GM12801 (cell line): ENCODE data around the gene PAK1IP1.

Experiments used
- TF ChIP-seq, protein P1 (sequence below): IDR thresholded peaks from one replicate; pipeline ENCODE4 v1.5.1; 2011; ENCODE audit warnings: control low read depth; ENCODE audit not compliant: insufficient read length; ENCODE audit errors: extremely low read depth

PAK1IP1 gene, protein sequence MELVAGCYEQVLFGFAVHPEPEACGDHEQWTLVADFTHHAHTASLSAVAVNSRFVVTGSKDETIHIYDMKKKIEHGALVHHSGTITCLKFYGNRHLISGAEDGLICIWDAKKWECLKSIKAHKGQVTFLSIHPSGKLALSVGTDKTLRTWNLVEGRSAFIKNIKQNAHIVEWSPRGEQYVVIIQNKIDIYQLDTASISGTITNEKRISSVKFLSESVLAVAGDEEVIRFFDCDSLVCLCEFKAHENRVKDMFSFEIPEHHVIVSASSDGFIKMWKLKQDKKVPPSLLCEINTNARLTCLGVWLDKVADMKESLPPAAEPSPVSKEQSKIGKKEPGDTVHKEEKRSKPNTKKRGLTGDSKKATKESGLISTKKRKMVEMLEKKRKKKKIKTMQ

DNA sequence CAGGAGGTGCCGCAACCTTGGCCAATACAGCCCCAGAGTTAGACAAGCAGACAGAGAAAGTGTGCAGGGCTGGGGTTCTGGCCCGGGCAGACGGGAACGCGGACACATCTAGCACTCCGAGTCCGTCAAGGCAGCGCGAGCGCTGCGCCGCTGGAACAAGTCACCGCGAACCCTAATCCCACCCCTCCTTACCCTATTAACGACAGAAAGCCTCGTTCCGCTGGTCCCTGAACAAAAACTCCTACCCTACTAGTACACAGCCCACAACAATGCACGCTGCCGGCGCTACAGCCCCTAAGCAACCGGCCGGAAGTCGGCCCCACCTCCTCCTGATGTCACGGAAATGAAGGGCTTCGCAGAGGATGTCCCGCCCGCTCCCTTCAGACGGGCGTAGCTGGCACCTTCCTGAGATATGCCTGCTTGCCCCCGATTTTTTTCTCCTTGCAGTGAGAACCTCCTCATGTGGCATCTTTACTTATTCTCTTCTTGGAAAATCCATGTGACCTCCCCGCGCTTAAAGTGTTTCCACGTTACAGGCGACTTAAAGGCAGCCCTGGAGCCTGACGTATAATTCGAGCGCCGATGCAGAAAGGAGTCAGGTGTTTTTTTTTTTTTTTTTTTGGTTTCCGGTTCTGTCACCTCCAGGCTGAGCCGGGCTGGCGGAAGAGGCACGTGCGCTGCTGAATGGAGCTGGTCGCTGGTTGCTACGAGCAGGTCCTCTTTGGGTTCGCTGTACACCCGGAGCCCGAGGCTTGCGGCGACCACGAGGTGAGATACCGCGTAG, at the start of gene PAK1IP1, which contains the start of gene C6orf52:
TSS of gene PAK1IP1 (plus strand) at position 671 of the 784 bp plus-strand sequence. CDS start at position 685, 14 bp downstream.
TSS of gene C6orf52 (minus strand) at position 315 of the 784 bp plus-strand sequence. CDS start 7,066 bp downstream, outside the sequence.
- TF ChIP-seq, protein P1, sequence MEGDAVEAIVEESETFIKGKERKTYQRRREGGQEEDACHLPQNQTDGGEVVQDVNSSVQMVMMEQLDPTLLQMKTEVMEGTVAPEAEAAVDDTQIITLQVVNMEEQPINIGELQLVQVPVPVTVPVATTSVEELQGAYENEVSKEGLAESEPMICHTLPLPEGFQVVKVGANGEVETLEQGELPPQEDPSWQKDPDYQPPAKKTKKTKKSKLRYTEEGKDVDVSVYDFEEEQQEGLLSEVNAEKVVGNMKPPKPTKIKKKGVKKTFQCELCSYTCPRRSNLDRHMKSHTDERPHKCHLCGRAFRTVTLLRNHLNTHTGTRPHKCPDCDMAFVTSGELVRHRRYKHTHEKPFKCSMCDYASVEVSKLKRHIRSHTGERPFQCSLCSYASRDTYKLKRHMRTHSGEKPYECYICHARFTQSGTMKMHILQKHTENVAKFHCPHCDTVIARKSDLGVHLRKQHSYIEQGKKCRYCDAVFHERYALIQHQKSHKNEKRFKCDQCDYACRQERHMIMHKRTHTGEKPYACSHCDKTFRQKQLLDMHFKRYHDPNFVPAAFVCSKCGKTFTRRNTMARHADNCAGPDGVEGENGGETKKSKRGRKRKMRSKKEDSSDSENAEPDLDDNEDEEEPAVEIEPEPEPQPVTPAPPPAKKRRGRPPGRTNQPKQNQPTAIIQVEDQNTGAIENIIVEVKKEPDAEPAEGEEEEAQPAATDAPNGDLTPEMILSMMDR = no peak

DNA sequence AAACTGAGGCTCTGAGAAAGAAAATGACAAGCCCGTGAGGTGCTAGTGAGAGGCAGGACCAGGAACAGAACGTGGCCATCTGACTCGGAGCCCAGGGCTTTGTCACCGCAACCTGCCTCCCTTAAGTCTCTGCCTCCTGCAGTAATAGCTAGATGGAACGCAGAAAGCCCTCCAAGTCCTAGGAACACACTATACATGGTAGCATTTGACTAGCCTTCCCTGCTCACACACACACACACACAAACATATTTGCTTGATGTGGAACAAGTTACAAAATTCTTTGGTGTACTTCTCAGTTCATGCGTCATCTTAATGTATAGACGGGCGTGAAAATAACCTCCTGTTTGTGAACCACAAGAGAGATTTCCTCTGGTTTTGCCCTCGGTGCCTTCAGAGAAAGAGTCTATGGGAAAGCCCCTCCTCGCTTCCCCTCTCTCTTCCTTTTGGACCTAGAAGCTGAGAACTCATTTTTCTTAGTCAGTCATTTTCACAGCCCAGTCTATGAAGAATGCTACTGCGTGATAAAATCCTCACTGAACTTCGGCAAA, 39.2 kb upstream of the PAK1IP1 start:
- TF ChIP-seq, protein P1 = no peak

DNA sequence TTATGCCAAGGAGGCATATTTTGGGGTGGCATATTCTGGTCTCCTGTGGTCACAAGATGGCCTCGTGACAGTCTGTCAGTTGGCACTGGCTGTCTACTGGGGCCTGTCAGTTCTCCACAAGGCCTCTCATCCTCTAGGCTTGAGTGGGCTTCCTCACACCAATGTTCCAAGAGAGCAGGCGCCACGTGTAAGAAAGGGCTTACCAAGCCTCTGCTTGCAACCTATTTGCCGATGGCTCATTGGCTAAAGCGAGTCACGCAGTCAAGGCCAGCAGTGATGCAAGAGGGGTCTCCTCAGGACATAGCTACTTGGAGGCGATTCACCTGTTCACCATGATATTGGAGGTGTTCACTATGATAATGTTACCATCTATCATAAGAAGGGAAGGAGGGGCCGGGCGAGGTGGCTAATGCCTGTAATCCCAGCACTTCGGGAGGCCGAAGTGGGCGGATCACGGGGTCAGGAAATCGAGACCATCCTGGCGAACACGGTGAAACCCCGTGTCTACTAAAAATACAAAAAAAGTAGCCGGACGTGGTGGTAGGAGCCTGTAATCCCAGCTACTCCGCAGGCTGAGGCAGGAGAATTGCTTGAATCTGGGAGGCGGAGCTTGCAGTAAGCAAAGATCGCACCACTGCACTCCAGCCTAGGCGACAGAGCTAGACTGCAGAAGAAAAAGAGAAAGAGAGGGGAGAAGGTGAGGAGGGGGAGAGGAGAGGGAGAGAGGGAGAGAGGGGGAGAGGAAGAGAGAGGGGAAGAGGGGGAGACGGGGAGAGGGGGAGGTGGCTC, 35.7 kb upstream of the PAK1IP1 start:
- TF ChIP-seq, protein P1 = no peak

DNA sequence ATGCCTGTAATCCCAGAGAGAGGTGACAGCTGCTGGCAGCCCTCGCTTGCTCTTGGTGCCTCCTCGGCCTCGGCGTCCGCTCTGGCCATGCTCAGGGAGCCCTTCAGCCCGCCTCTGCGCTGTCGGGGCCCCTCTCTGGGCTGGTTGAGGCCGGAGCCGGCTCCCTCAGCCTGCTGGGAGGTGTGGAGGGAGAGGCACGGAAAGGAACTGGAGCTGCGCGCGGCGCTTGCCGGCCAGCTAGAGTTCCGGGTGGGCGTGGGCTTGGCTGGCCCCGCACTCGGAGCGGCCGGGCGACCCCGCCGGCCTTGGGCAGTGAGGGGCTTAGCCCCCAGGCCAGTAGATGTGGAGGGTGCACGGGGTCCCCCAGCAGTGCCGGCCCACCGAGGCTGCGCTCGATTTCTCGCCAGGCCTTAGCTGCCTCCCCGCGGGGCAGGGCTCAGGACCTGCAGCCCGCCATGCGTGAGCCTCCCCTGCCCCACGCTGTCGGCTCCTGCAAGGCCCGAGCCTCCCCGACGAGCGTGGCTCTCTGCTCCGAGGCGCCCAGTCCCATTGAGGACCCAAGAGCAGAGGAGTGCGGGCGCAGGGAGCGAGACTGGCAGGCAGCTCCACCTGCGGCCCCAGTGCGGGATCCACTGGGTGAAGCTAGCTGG, 34.9 kb upstream of the PAK1IP1 start:
- TF ChIP-seq, protein P1 = no peak

DNA sequence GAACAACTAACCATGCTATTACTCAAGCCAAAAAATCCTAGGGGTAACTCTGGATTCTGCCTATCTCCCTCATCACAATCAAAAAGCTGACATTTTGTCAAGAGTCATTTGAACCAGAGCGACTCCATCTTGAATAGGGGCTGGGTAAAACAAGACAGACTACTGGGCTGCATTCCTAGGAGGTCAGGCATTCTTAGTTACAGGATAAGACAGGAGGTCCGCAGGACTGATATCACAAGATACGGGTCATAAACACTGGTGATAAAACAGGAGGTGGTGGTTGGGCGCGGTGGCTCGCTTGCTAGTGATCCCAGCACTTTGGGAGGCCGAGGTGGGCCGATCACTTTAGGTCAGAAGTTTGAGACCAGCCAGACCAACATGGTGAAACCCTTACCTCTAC, 32.6 kb upstream of the PAK1IP1 start:
- TF ChIP-seq, protein P1 = no peak

DNA sequence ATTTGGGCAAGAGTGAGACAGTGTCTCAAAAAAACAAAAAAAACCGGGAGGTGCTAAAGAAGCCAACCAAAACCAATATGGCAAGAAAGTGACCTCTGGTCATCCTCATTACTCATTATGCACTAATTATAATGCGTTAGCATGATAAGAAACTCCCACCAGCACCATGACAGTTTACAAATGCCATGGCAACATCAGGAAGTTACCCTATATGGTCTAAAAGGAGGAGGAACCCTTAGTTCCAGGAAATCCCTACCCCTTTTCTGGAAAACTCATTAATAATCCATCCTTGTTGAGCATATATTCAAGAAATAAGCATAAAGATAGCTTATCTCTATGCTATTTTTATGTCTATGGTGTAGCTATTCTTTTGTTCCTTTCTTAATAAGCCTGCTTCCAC, 32.0 kb upstream of the PAK1IP1 start:
- TF ChIP-seq, protein P1 = no peak
